GM18511 (cell line): ENCODE measurements around the gene HPF1.
"Not testable (repeated sequence)": the region's sequence is repeated elsewhere in the genome, so short reads cannot be mapped to it uniquely, and the experiment has no call there.

Experiments used
- ATAC-seq: cut with Tn5 transposase; IDR thresholded peaks from one replicate; pipeline ENCODE4 v1.9.1; 2021; ENCODE audit warnings: mild to moderate bottlenecking, moderate library complexity; ENCODE audit not compliant: unreplicated experiment

Gene HPF1

GRCh38 chr4:169741569-169741968 lies 16.2 kb downstream of the HPF1 start:
- ATAC-seq = no peak

DNA sequence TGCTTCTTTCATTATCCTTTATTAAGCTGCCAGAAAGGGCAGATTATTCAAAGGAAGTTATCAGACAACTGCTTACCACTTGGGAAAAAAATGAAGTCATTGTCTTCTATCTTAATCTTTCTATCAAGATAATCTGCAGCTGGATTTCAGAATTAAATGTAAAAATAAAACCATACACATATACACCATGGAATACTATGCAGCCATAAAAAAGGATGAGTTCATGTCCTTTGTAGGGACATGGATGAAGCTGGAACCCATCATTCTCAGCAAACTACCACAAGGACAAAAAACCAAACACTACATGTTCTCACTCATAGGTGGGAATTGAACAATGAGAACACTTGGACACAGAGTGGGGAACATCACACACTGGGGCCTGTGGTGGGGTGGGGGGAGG lies 19.1 kb downstream of the HPF1 start:
- ATAC-seq = not testable (repeated sequence)

DNA sequence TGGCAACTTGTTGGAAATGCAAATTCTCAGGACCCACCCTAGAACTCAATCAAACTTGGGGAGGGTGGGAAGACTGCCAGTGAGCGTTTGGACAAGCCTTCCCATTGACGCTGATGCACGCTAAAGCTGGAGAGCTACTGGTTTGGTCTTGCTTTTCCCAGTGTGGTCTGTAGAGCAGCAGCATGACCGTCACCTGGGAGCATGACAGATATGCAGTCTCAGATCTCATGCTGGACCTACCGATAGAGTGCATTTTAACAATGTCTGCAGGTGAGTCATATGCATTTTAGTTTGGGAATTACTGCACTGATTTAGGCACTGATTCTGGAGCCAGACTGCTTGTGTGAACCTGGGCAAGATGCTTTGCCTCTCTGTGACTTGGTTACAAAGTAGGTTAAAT lies 27.2 kb downstream of the HPF1 start:
- no peak for ATAC-seq

DNA sequence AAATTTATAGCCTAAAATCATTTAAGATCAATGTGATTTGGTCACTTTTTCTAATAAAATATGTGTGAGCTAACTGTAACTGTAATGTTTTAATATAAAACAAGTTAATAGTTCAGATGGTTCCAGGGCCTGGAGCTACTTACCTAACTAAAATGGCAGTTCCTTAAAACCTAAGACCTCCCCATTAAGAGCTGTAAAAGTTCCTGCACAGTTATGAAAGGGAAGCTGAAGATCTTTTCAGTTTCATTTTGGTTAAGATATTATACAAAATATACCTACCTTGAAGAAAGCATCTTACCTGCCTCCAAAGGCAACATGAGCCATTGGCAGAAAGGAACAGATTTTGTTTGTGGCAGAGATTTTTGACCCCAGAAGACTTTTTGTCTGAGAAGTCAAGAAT lies 30.1 kb downstream of the HPF1 start:
- no peak for ATAC-seq

- no peak for ATAC-seq
These were observed 33.5 kb downstream of the HPF1 start for GRCh38 chr4:169724260-169724659.

DNA sequence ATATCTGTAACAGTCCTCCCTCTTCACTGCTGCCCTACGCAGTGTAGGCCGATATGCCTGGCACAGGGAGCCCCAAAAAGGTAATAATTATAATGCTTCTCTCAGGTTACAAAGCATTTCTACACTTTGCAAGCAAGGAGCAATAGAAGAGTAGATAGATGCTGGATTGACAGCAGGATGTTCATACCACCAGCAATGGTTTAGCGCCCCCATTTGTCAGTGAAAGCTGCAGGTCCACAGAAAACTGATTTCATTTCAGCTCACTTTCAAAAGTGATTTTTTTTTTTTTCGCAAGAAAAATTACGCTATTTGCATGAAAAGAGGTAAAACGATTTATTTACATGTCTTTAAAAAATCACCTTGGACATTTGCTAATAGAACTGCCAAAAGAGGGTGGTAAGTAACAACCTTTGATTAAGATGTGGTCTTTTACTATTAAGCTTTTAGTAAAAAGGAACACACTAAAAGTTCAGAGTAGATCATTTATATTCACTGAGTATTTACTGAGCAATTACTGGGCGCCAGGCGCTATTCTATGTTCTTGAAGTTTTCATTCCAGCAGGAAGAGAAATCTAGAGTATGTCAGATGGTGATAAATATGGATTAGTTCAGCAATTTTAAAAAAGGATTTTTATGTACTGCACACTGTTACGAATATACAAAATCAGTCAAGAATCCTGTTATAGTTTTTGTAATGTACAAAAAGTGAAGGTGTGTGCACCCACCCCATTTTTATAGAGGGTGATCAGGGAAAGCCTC lies 34.4 kb downstream of the HPF1 start:
- no peak for ATAC-seq

- ATAC-seq = no peak
These were observed 37.2 kb downstream of the HPF1 start for GRCh38 chr4:169720529-169720928.

GRCh38 chr4:169716677-169717076 lies 41.1 kb downstream of the HPF1 start:
- ATAC-seq = no peak

GRCh38 chr4:169715826-169716225 lies 41.9 kb downstream of the HPF1 start:
- no peak for ATAC-seq

- no peak for ATAC-seq
These were observed 49.6 kb downstream of the HPF1 start for GRCh38 chr4:169707958-169708643.

- no peak for ATAC-seq
These were observed 59.4 kb downstream of the HPF1 start for GRCh38 chr4:169698331-169698730.

- no peak for ATAC-seq
These were observed 67.0 kb downstream of the HPF1 start for GRCh38 chr4:169690787-169691186.

DNA sequence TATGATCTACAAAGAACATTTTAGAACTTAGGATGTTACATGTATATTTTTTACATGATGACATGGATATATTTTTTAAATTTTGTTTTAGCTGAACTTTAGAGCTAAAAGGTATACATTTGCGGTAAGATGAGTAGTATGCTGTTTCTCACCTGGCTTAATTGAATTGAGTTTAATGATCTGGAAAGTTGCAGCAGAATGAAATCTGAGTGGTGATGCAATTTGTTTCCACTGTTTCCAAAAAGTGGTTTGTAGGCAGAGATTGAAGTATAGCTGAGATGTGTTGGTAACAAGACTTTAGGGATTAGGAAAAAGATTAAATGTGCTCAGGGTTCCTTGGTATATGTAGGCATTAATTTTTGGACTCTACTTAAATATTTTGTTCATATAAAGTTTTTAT lies 68.1 kb downstream of the HPF1 start:
- ATAC-seq = no peak

DNA sequence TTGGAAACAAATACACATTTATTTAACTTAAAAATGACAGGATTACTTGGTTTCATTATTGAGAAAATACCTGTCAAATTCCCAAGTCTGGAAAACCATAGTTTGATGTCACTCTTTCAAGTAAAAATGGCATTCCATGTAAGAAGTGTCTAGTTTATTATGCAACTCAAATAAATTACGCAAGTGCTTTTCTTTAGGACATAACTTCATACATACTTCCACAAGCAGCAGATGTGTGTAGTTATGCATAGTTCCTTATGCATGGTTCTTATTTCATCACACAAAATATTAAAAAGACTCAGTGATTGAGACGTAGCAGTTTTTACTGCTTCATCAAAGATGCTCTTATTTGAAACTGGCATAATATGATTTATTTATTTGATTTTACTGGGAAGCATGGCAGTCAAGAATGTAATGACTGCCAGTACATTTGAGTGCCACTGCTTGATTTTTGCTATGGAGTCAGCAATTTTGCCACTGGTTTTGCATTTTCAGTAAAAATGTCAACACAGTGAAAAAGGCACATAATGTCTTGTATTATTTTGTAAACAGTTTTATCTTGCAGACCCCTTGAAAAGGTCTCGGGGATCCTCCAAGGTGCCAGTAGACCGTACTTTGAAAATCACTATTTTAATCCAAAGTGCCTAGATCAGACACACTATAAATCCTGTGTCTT lies 75.2 kb downstream of the HPF1 start:
- ATAC-seq = no peak
